Body of pancreas (tissue), 4 donors: Measurements from ENCODE around the gene PLAC8. TPM values are rescaled to one million over a fixed set of nuclear protein-coding genes. Genes with fewer than 3 reads are reported as not detected.
A peak's percentile ranks its signal among the peaks of the same experiment; 100 is the strongest.
"Not testable (repeated sequence)": the region's sequence is repeated elsewhere in the genome, so short reads cannot be mapped to it uniquely, and the experiment has no call there.

ENCODE experiments used
- ATAC-seq: fragments of 150-250 bp; one replicate; pipeline ENCODE4 v1.9.1; 2016
- DNase-seq, 4 donors: peaks; one replicate each; pipeline ENCODE4 v3.0.0-alpha.2; 2019
- H3K27ac ChIP-seq, 4 donors: fragments of 200-600 bp; sonication (generic); 1 replicate in 3 of 4; 2 replicates in 1 of 4; pipeline versions ENCODE4 v1.5.1 to v1.6.1; 2016 to 2019; ENCODE audit warnings: mild to moderate bottlenecking in 1 of 4, mixed read lengths in 1 of 4, moderate library complexity in 1 of 4
- H3K27me3 ChIP-seq, 2 donors: fragments of 200-600 bp; sonication (generic); one replicate each; pipeline ENCODE4 v1.6.0; 2016; ENCODE audit warnings: mild to moderate bottlenecking in 1 of 2
- H3K36me3 ChIP-seq, 2 donors: fragments of 200-600 bp; sonication (generic); replicated peaks in 1 of 2; 2 replicates each; pipeline ENCODE4 v1.5.1; 2016; ENCODE audit warnings: low read depth in 2 of 2; ENCODE audit not compliant: insufficient read depth in 1 of 2
- H3K4me1 ChIP-seq: fragments of 200-600 bp; sonication (generic); one replicate; pipeline ENCODE4 v1.6.0; 2016
- H3K4me3 ChIP-seq, 2 donors: fragments of 200-600 bp; sonication (generic); 1 replicate in 1 of 2; 2 replicates in 1 of 2; pipeline ENCODE4 v1.5.1; 2016 to 2019
- H3K9me3 ChIP-seq, 3 donors: fragments of 200-600 bp; sonication (generic); 1 replicate in 2 of 3; 2 replicates in 1 of 3; pipeline ENCODE4 v1.5.1; 2016
- POLR2A ChIP-seq, 3 donors: fragments of 450-650 bp; IDR thresholded peaks; one replicate each; pipeline ENCODE4 v1.6.1; 2016; ENCODE audit warnings: antibody characterized with exemption in 3 of 3, mild to moderate bottlenecking in 2 of 3
- WGBS, 2 donors: methylation state at CpG; one replicate each; pipeline ENCODE4 v1.1.5; 2017; 5-methylcytosine and 5-hydroxymethylcytosine counted together
- intact Hi-C: fragments of 100-400 bp; cut with DNase I; formaldehyde crosslinking; loops from one replicate; pipeline ENCODE4 v1.15.1; 2023
- total RNA-seq, 2 donors: library from RNA; depleted of rRNA; stranded (reverse); fragments of >200 nt; gene quantifications; one replicate each; pipeline ENCODE4 v1.1.0, GENCODE V29; 2016
- TF ChIP-seq, protein P1 (sequence below), 7 experiments: fragments of 450-650 bp in 4 of 7; fragments of 200-600 bp in 3 of 7; sonication (generic) in 3 of 7; IDR thresholded peaks; one replicate each; pipeline ENCODE4 v1.5.1; 2016 to 2019; ENCODE audit warnings: antibody characterized with exemption in 7 of 7

Gene PLAC8
- total RNA-seq, 2 donors from 2014 or later: 2.6 TPM; not detected in 1

DNA sequence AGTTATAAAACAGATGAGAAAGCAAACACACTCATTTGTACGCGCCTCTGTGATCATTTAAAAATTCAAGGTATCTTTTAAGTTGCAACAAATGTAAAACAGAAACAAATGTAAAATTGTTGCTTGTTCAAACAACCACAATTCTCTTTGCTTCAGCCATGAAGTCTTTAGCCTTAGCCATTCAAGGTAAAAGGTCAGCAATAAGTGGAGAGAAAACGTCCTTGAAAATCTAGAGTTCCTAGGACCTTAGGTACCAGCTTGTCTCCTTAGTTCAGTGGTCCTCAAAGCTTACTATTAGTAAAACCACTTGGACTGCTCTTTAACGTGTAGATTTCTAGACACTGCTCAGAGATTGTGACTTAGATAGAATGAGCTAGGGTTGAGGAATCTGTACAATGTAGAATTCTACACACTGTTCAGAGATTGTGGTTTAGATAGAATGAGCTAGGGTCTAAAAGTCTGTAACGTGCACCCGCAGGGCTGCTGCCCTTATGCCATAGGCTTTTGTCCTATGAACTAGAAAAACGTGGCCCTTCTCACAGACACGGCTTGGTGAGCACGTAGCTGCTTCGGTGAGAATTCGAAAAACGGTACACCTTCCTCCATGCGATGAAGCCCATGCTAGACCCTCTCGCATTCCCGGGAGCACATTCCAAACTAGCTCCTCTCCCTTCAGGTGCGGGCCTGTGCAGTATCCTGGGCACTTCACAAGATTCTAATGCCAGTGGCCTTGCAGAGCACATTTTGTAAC is 1.7 kb downstream of the PLAC8 start:
- ATAC-seq: no peak
- TF ChIP-seq POLR2A (IDR thresholded peaks at IDR 0.05): no peak
- peaks cover 13% of the 10 kb centered on the region for H3K4me1 ChIP-seq
- peak overlapping the region in 1 of 4 donors; percentile 1 for H3K27ac ChIP-seq
- H3K9me3 ChIP-seq: no peaks in the 10 kb centered on the region
- intact Hi-C loops: no loop called here
- no peak overlapping the region for H3K4me3 ChIP-seq
- no peaks in the 10 kb centered on the region for H3K27me3 ChIP-seq
- H3K36me3 ChIP-seq: no peaks in the 10 kb centered on the region
- WGBS, 2 donors: 72 to 90% methylated on average over 16 of the region's 16 CpGs
- no peak for DNase-seq

DNA sequence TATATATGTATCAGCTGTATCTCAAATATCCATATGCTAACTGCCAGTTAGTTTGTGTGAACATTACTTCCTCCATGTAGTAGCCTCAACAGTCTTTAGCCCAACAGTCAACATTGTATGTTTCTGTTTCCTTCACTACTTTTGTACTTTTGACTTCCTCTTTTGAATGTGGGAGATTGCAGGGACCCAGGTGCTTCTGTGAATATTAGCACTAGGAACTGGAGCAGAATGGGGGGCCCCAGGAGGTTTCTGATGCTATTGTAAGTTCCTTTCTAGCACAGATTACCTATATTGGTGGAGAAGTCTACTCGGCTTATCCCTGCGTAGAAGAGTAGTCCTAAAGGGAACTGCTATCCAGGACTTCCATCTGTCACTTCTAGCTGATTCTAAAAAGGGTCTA is 2.3 kb downstream of the PLAC8 start:
- Histone ChIP-seq H3K27ac (no peak overlapping the region), H3K4me1 (peaks cover 13% of the 10 kb centered on the region), H3K27me3 (no peaks in the 10 kb centered on the region), H3K9me3 (no peaks in the 10 kb centered on the region), H3K4me3 (no peak overlapping the region), H3K36me3 (no peaks in the 10 kb centered on the region)
- ATAC-seq (no peak), DNase-seq (no peak)
- 80 to 100% methylated on average over 2 of the region's 2 CpGs for WGBS, 2 donors
- TF ChIP-seq, protein P1, sequence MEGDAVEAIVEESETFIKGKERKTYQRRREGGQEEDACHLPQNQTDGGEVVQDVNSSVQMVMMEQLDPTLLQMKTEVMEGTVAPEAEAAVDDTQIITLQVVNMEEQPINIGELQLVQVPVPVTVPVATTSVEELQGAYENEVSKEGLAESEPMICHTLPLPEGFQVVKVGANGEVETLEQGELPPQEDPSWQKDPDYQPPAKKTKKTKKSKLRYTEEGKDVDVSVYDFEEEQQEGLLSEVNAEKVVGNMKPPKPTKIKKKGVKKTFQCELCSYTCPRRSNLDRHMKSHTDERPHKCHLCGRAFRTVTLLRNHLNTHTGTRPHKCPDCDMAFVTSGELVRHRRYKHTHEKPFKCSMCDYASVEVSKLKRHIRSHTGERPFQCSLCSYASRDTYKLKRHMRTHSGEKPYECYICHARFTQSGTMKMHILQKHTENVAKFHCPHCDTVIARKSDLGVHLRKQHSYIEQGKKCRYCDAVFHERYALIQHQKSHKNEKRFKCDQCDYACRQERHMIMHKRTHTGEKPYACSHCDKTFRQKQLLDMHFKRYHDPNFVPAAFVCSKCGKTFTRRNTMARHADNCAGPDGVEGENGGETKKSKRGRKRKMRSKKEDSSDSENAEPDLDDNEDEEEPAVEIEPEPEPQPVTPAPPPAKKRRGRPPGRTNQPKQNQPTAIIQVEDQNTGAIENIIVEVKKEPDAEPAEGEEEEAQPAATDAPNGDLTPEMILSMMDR (IDR thresholded peaks at IDR 0.05): no peak
- TF ChIP-seq POLR2A (IDR thresholded peaks at IDR 0.05): no peak
- intact Hi-C loops: no loop called here

DNA sequence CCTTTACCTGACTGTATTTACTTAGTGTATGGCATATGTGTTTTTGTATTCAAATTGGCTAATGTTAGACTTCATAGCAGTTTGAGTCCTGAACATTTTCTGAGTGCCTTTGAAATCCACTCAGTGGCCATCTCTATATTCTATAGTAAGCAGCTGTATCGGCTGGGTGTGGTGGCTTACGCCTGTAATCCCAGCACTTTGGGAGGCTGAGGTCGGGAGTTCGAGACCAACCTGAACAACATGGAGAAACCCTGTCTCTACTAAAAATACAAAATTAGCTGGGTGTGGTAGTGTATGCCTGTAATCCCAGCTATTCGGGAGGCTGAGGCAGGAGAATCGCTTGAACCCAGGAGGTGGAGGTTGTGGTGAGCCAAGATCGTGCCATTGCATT is 2.8 kb downstream of the PLAC8 start:
- DNase-seq, H3K4me3 ChIP-seq, H3K36me3 ChIP-seq, H3K9me3 ChIP-seq, intact Hi-C loops, ATAC-seq, H3K27me3 ChIP-seq: not testable (repeated sequence)
- Histone ChIP-seq H3K4me1 (peaks cover 13% of the 10 kb centered on the region), H3K27ac (peak overlapping the region in 1 of 4 donors; percentile 29)
- WGBS, 2 donors: 71 to 91% methylated on average over 7 of the region's 7 CpGs

DNA sequence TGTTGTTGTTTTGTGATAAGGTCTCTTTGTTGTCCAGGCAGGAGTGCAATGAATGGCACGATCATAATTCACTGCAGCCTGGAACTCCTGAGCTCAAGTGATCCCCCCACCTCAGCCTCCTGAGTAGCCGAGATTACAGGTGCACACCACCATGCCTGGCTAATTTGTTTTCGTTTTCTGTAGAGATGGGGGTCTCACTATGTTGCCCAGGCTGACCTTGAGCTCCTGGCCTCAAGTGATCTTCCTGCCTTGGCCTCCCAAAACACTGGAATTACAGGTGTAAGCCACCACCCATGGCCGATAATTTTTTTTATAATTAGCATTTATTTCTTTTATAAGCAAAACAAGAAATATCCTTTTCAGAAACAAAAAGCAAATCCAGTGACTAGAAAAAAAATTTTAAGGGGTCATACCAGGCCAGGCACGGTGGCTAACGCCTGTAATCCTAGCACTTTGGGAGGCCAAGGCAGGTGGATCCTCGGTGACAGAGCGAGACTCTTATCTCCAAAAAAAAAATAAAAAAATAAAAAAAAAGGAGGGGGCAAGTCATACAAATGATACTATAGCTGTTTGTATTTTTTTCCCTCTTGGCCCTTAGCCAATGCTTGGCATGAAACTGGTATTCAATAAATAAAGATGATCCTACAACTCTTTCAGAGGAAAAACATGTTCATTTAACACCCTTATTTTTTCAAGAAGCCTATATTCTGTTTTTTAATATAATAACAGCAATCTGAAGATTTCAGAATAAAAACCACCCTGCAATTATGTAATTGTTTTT is 3.4 kb downstream of the PLAC8 start:
- WGBS, 2 donors: 70 to 74% methylated on average over 8 of the region's 8 CpGs
- Histone ChIP-seq H3K9me3 (no peaks in the 10 kb centered on the region), H3K27me3 (no peaks in the 10 kb centered on the region), H3K4me1 (peaks cover 13% of the 10 kb centered on the region), H3K27ac (peak overlapping the region in 2 of 4 donors; percentile 61 to 68), H3K36me3 (no peaks in the 10 kb centered on the region), H3K4me3 (no peak overlapping the region)
- DNase-seq: no peak
- intact Hi-C loops: no loop called here
- TF ChIP-seq, protein P1 (IDR thresholded peaks at IDR 0.05): no peak
- no peak for TF ChIP-seq POLR2A (IDR thresholded peaks at IDR 0.05)
- ATAC-seq: no peak

- Histone ChIP-seq H3K27me3 (no peaks in the 10 kb centered on the region), H3K4me1 (peaks cover 13% of the 10 kb centered on the region), H3K9me3 (no peaks in the 10 kb centered on the region), H3K36me3 (no peaks in the 10 kb centered on the region), H3K27ac (peak overlapping the region in 3 of 4 donors; percentile 61 to 68 (median 62)), H3K4me3 (peak overlapping the region; percentile 32 to 45)
- ATAC-seq (peak; percentile 90), DNase-seq (peak; percentile 88 to 95 (median 90))
- TF ChIP-seq POLR2A (IDR thresholded peaks at IDR 0.05): peak in 2 of 3 donors; percentile 23 to 41
- TF ChIP-seq, protein P1 (IDR thresholded peaks at IDR 0.05): peak; percentile 44 to 68 (median 62)
- WGBS, 2 donors: 1% methylated on average over 18 of the region's 18 CpGs
- intact Hi-C loops: no loop called here
These were observed 4.1 kb downstream of the PLAC8 start for GRCh38 chr4:83110223-83110945.
